HepG2 (cell line): Measurements from ENCODE around the gene PSAP. TPM values are rescaled to one million over a fixed set of nuclear protein-coding genes. Genes with fewer than 3 reads are reported as not detected.

Experiments
- ATAC-seq: fragments of 200-7000 bp; cut with Tn5 transposase; 3 replicates; pipeline ENCODE4 v1.9.1; 2020; ENCODE audit warnings: mild to moderate bottlenecking, moderate library complexity
- BruUV-seq: library from RNA; stranded (reverse); fragments of 400-500 nt; replicated peaks from 2 replicates; lab custom pipeline; 2021; lab: Mats Ljungman, UMichigan
- CTCF ChIA-PET: fragments of 300-600 bp; formaldehyde crosslinking; extraction: SDS; loops from one replicate; lab custom pipeline; 2021; ENCODE audit warnings: low total read pairs, inconsistent platforms, low intra/inter-chr PET ratio; lab: Yijun Ruan, JAX
- POLR2A ChIA-PET: fragments of 350-600 bp; sonication (Branson Sonifier 250); formaldehyde crosslinking; loops from one replicate; lab custom pipeline; 2020; ENCODE audit warnings: antibody characterized with exemption, inconsistent platforms; lab: Yijun Ruan, JAX
- DNase-seq: peaks from one replicate; pipeline ENCODE4 v3.0.0-alpha.2; 2015; ENCODE audit warnings: low spot score
- FAIRE-seq: peaks from 3 replicates; lab custom pipeline; 2011; peaks lifted over from hg19 to GRCh38; lab: Jason Lieb, UNC
- H2AFZ ChIP-seq: one replicate; pipeline ENCODE4 v1.6.1; 2011; ENCODE audit warnings: low read length, inconsistent platforms
- H3K27ac ChIP-seq: fragments of 300-600 bp; 3 replicates; pipeline ENCODE4 v1.8.0; 2011; ENCODE audit warnings: mixed run types, mild to moderate bottlenecking, mixed read lengths, low read length, inconsistent platforms; ENCODE audit not compliant: insufficient read depth; ENCODE audit errors: extremely low read length
- H3K27me3 ChIP-seq, 2 experiments: fragments of 200-600 bp in 1 of 2; 2 replicates in 1 of 2; 3 replicates in 1 of 2; pipeline versions ENCODE4 v1.6.0 to v1.8.0; 2011; ENCODE audit warnings: low read length in 2 of 2, mild to moderate bottlenecking in 2 of 2, moderate library complexity in 2 of 2, inconsistent platforms in 1 of 2; ENCODE audit not compliant: insufficient read depth in 2 of 2, control insufficient read depth in 1 of 2
- H3K36me3 ChIP-seq, 2 experiments: fragments of 200-600 bp in 1 of 2; replicated peaks in 1 of 2; 2 replicates in 1 of 2; 3 replicates in 1 of 2; pipeline versions ENCODE4 v1.5.1 to v1.8.0; 2011; ENCODE audit warnings: low read length in 2 of 2, inconsistent platforms in 1 of 2; ENCODE audit not compliant: insufficient read depth in 2 of 2, control insufficient read depth in 1 of 2
- H3K4me1 ChIP-seq: 2 replicates; pipeline ENCODE4 v1.5.1; 2012; ENCODE audit warnings: low read length, inconsistent platforms; ENCODE audit not compliant: insufficient read depth
- H3K4me2 ChIP-seq: 2 replicates; pipeline ENCODE4 v1.6.0; 2011; ENCODE audit warnings: low read depth, low read length, inconsistent platforms
- H3K4me3 ChIP-seq, 3 experiments: fragments of 200-600 bp in 1 of 3; sonication (generic), shearing (Covaris generic) in 1 of 3; replicated peaks in 1 of 3; 2 replicates each; pipeline ENCODE4 v1.5.1; 2011 to 2016; ENCODE audit warnings: low read length in 3 of 3, inconsistent platforms in 2 of 3, low read depth in 2 of 3, mild to moderate bottlenecking in 2 of 3, control low read depth in 1 of 3, mixed read lengths in 1 of 3; ENCODE audit not compliant: insufficient read depth in 1 of 3
- H3K79me2 ChIP-seq: one replicate; pipeline ENCODE4 v1.6.1; 2011; ENCODE audit warnings: low read length, inconsistent platforms; ENCODE audit not compliant: insufficient read depth
- H3K9ac ChIP-seq: 2 replicates; pipeline ENCODE4 v1.6.0; 2011; ENCODE audit warnings: mild to moderate bottlenecking, low read depth, low read length, inconsistent platforms; ENCODE audit not compliant: insufficient read depth
- H3K9me3 ChIP-seq: 2 replicates; pipeline ENCODE4 v1.5.1; 2012; ENCODE audit warnings: mild to moderate bottlenecking, low read length
- H4K20me1 ChIP-seq: 2 replicates; pipeline ENCODE4 v1.6.0; 2011; ENCODE audit warnings: inconsistent platforms, mild to moderate bottlenecking, low read length, moderate library complexity; ENCODE audit not compliant: insufficient read depth
- AGO2 ChIP-seq: fragments of 200-400 bp; formaldehyde crosslinking; optimal IDR thresholded peaks from 2 replicates; pipeline ENCODE3; 2017; ENCODE audit warnings: mild to moderate bottlenecking, low read depth, low read length, moderate library complexity
- BCL6 ChIP-seq: IDR thresholded peaks from 2 replicates; pipeline ENCODE4 v1.6.1; 2016; ENCODE audit warnings: missing genetic modification reagents, missing compliant biosample characterization
- CREM ChIP-seq, 2 experiments: sonication (generic) in 1 of 2; formaldehyde crosslinking in 1 of 2; IDR thresholded peaks; 2 replicates each; pipeline versions ENCODE4 v1.4.0 to v1.6.1; 2016 to 2020; ENCODE audit warnings: antibody characterized with exemption in 1 of 2, mild to moderate bottlenecking in 1 of 2, missing genetic modification reagents in 1 of 2
- ELF1 ChIP-seq: sonication (generic); formaldehyde crosslinking; IDR thresholded peaks from 2 replicates; pipeline ENCODE4 v1.4.0; 2020; ENCODE audit warnings: missing genetic modification reagents
- EP300 ChIP-seq, 3 experiments: sonication (generic) in 1 of 3; formaldehyde crosslinking in 1 of 3; IDR thresholded peaks; 2 replicates each; pipeline versions ENCODE4 v1.5.1 to v1.6.1; 2011 to 2020; ENCODE audit warnings: low read depth in 2 of 3, low read length in 2 of 3, borderline replicate concordance in 1 of 3, improper control_type of control experiment in 1 of 3, mild to moderate bottlenecking in 1 of 3, missing genetic modification reagents in 1 of 3, moderate library complexity in 1 of 3
- HDAC2 ChIP-seq: sonication (generic); formaldehyde crosslinking; IDR thresholded peaks from 2 replicates; pipeline ENCODE4 v1.4.0; 2020; ENCODE audit warnings: missing genetic modification reagents
- TEAD3 ChIP-seq: optimal IDR thresholded peaks from 2 replicates; pipeline ENCODE3; 2016; ENCODE audit warnings: borderline replicate concordance
- ZNF773 ChIP-seq: sonication (generic); formaldehyde crosslinking; IDR thresholded peaks from 2 replicates; pipeline ENCODE4 v1.4.0; 2020; ENCODE audit warnings: missing genetic modification reagents, borderline replicate concordance
- ZNF850 ChIP-seq: sonication (generic); formaldehyde crosslinking; conservative IDR thresholded peaks from 2 replicates; pipeline ENCODE4 v1.9.0; 2021; ENCODE audit warnings: mild to moderate bottlenecking, missing genetic modification reagents
- WGBS: methylation state at CpG from one replicate; pipeline ENCODE4 v1.1.6; 2017; ENCODE audit warnings: low lambda C conversion rate; 5-methylcytosine and 5-hydroxymethylcytosine counted together
- in situ Hi-C: cut with HindIII; loops from 2 replicates; pipeline ENCODE4 v1.10.0; 2017; ENCODE audit warnings: low pct_unique_long_range_greater_than_20kb; ENCODE audit not compliant: extremely low pct_ligation_motif_present
- intact Hi-C: fragments of 100-400 bp; cut with micrococcal nuclease; formaldehyde crosslinking; loops from one replicate; pipeline ENCODE4 v1.10.0; 2022; ENCODE audit not compliant: unreplicated experiment
- polyA plus RNA-seq, 8 experiments: library from polyadenylated mRNA; depleted of rRNA in 3 of 8; stranded (reverse) in 7 of 8; unstranded in 1 of 8; fragments of >200 nt; fragmentation: Illumina TruSeq in 4 of 8; extraction: Trizol in 4 of 8; gene quantifications; 2 replicates each; pipeline versions ENCODE4 v1.2.1 to v1.2.3, GENCODE V29; 2011 to 2016; ENCODE audit warnings: low read depth in 4 of 8, missing spikeins in 1 of 8, mixed read lengths in 1 of 8; ENCODE audit not compliant: insufficient read depth in 1 of 8
- total RNA-seq, 5 experiments: library from RNA; depleted of rRNA; stranded (reverse); fragments of >200 nt; fragmentation: Illumina TruSeq; extraction: Trizol; gene quantifications; 2 replicates each; pipeline ENCODE4 v1.2.3, GENCODE V29; 2016; ENCODE audit warnings: low read depth in 1 of 5
- TF ChIP-seq, protein P1 (sequence below): sonication (generic); formaldehyde crosslinking; IDR thresholded peaks from 2 replicates; pipeline ENCODE4 v1.4.0; 2020; ENCODE audit warnings: mild to moderate bottlenecking, missing genetic modification reagents

PSAP gene
- total and polyA plus RNA-seq, 2 of the 13 experiments (the other 11 are each of a cell fraction or from before 2014, with no cell fraction given): 323 to 643 TPM

- TF ChIP-seq, protein P1, sequence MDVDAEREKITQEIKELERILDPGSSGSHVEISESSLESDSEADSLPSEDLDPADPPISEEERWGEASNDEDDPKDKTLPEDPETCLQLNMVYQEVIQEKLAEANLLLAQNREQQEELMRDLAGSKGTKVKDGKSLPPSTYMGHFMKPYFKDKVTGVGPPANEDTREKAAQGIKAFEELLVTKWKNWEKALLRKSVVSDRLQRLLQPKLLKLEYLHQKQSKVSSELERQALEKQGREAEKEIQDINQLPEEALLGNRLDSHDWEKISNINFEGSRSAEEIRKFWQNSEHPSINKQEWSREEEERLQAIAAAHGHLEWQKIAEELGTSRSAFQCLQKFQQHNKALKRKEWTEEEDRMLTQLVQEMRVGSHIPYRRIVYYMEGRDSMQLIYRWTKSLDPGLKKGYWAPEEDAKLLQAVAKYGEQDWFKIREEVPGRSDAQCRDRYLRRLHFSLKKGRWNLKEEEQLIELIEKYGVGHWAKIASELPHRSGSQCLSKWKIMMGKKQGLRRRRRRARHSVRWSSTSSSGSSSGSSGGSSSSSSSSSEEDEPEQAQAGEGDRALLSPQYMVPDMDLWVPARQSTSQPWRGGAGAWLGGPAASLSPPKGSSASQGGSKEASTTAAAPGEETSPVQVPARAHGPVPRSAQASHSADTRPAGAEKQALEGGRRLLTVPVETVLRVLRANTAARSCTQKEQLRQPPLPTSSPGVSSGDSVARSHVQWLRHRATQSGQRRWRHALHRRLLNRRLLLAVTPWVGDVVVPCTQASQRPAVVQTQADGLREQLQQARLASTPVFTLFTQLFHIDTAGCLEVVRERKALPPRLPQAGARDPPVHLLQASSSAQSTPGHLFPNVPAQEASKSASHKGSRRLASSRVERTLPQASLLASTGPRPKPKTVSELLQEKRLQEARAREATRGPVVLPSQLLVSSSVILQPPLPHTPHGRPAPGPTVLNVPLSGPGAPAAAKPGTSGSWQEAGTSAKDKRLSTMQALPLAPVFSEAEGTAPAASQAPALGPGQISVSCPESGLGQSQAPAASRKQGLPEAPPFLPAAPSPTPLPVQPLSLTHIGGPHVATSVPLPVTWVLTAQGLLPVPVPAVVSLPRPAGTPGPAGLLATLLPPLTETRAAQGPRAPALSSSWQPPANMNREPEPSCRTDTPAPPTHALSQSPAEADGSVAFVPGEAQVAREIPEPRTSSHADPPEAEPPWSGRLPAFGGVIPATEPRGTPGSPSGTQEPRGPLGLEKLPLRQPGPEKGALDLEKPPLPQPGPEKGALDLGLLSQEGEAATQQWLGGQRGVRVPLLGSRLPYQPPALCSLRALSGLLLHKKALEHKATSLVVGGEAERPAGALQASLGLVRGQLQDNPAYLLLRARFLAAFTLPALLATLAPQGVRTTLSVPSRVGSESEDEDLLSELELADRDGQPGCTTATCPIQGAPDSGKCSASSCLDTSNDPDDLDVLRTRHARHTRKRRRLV (CRISPR knock-in tag): 0 out of 2 replicates have a peak, but pooled peaks have one; percentile 7
- no peak for TF ChIP-seq ZNF773 (CRISPR knock-in tag)
- 0 out of 2 replicates have a peak, but pooled peaks have one; percentile 12 for TF ChIP-seq ZNF850 (CRISPR knock-in tag)
These were observed 1.6 kb downstream of the PSAP start (continued) for GRCh38 chr10:71849461-71849908.

DNA sequence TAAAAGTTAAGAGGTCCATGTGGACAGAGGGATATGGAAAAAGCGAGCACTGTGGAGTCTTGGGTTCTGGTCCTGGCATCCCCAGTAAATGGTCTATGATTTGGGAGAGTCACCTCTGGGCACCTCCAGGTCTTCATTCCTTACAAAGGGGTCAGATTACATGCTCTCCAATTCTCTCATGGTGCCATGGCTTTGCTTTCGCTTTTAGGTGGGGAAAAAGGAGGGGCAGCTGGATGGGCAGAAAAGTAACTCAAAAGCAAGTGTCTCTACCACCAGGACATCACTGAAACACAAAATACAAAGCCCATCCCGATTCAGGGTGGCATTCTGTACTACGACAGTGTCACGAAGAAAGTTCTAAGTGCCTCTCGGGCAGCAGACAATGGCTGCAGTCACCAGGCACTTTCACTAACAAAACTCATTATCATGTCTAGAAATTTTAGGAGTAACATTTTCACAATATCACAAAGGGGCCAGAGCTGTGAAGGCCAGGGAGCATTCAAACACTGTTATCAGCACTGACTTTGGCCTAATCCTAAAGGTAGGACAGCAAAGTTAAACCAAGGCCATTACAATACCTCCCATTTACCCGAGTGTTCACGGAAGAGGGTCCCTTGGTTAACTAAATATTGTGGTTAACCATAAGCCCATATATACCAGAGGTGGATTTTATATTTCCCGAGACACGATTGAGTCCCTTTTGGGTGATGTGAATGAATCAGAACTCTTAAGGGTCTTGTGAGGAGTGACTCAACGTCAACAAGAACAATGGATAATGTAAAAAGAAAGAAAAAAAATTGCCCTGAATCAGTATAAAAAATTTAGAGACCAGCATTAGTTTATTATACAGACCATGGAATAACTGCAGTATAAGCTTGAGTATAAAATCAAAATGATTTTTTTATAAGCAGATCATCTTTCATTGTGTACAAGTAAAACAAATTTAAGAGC, 2.5 kb downstream of the PSAP start:
- ATAC-seq (peak; percentile 12; the same call in 1 of the 3 replicates), FAIRE-seq (peak; percentile 52), DNase-seq (peak; percentile 55)
- Histone ChIP-seq H3K27me3 (no peaks in the 10 kb centered on the region), H3K4me2 (peak overlapping the region; percentile 77), H3K79me2 (peaks cover 70% of the 10 kb centered on the region), H4K20me1 (peaks cover 34% of the 10 kb centered on the region), H3K36me3 (peaks cover 0 to 2% of the 10 kb centered on the region in 2 experiments; a peak in 2 of 5 replicates), H3K4me1 (peaks cover 61% of the 10 kb centered on the region), H3K4me3 (peak overlapping the region; percentile 74 to 84 (median 81)), H3K9me3 (no peaks in the 10 kb centered on the region), H3K27ac (peak overlapping the region; percentile 36), H2AFZ (no peak overlapping the region), H3K9ac (peak overlapping the region; percentile 72)
- BruUV-seq: no TSS peak
- in situ Hi-C loops (loop anchor here (5.0 kb wide), 1 partner anchor 44 kb away; no protein-coding TSS in a partner anchor), intact Hi-C loops (no loop called here)
- ChIA-PET POLR2A (interaction anchor here (0.9 kb wide), 1 partner anchor 12 kb away, joined by 3 read pairs; no protein-coding TSS in a partner anchor), CTCF (no interaction called here)
- 24% methylated on average over 11 of the region's 11 CpGs for WGBS
- TF ChIP-seq EP300 (IDR thresholded peaks at IDR 0.05; ENCODE audit: low read depth in 2 of 2, low read length in 2 of 2) (peak in 1 of 2 experiments; percentile 27; a peak in 1 of 4 replicates), EP300 (CRISPR knock-in tag; IDR thresholded peaks at IDR 0.05; ENCODE audit: borderline replicate concordance) (no peak), TEAD3 (CRISPR knock-in tag) (no peak), ELF1 (CRISPR knock-in tag) (no peak), CREM (IDR thresholded peaks at IDR 0.05) (0 out of 2 replicates have a peak, but pooled peaks have one; percentile 18), CREM (CRISPR knock-in tag; IDR thresholded peaks at IDR 0.05) (no peak), AGO2 (no peak), BCL6 (CRISPR knock-in tag) (peak; percentile 44; the same call in 1 of the 2 replicates), HDAC2 (CRISPR knock-in tag) (0 out of 2 replicates have a peak, but pooled peaks have one; percentile 25)
